Measurements from ENCODE around the gene CALML3.
"Not testable (repeated sequence)": the region's sequence is repeated elsewhere in the genome, so short reads cannot be mapped to it uniquely, and the experiment has no call there.

CALML3 gene

DNA sequence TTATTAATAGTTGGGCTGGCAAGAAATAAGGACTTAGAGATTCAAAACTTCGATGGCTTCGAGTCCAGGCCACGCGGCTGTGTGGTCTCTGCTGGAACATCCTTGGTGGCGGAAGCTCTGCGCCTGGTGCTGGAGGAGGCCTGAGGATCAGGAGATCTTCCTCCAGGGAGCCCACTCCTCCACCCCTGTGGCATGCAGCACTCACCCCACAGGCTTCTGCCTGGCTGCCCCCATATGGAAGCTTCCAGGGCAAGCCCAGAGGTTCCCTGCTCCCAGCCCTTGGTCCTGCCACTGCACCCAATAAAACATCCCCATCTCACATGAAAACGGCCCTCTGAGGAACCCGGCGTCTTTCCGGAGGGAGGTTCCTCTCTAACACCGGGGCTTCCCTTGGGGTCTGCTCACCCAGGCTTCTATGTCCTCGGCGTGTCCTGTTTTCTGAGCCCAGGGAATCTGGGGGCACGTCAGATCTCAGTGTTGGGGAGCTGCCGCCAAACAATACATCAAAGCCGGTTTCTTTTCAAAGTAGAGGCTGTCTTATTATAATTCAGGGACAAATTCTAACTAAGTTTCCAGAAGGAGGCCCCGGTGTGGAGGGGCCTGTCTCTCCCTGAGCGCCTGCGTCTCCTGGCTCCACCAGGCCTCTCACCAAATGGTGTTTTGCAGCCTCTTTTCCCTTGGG, 32.4 kb downstream of the CALML3 start:
- DNase-seq (ENCODE audit: low spot score), result no peak

DNA sequence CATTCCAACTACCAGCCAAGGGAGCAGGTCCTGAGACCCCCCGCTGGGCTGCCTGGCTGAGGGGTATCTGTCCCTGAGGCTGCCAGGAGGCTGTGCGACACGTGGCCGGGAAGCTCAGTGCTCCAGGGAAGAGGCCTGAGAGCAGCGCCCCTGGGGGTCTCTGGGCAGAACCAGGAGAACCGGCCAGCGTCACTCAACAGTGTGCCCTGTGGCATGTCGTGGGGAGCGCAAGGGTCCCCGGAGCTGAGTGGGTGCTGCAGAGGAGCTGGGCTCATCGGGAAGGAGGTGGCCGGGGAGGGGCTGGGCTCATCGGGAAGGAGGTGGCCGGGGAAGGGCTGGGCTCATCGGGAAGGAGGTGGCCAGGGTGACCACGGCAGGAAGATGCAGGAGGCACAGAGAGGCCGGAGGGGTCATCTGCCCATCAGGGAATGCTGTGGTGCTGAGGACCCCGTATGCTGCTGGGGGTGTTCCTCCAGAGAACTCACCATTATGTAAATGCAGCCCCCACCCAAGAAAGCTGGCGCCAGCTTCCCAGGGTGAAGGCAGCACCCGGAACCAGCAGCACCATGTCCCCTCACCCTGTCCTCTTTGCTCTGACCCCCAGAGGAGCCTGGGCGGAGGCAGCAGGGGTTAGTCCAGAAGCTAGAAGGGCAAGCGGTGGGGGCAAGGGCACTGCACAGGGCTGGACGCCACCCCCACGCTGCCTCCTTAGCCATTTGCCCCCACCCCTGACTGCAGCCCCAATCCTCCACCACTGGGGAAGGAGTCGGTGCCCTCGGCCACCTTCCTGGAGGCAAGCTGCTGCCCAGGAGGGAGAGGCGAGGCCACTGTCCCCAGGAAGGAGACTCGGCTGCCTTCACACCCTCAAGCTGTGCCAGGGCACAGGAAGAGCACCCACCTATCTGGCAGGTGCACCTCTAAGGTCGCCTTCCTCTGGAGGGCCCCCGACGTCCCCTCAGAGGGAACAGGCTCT, 33.3 kb downstream of the CALML3 start:
- no peak for DNase-seq (ENCODE audit: low spot score)

DNA sequence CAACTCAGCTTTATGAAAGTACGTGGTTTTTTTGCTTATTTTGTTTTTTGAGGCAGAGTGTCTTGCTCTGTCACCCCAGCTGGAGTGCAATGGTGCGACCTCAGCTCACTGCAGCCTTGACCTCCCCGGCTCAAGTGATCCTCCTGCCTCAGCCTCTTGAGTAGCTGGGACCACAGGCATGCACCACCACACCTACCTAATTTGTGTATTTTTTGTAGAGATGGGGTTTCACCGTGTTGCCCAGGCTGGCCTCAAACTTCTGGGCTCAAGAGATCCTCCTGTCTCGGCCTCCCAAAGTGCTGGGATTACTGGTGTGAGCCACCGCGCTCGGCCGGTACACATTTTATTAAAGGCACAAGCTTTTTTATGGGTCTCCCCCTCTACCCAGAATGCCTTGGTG, 34.3 kb downstream of the CALML3 start:
- DNase-seq (ENCODE audit: low spot score), result not testable (repeated sequence)

DNA sequence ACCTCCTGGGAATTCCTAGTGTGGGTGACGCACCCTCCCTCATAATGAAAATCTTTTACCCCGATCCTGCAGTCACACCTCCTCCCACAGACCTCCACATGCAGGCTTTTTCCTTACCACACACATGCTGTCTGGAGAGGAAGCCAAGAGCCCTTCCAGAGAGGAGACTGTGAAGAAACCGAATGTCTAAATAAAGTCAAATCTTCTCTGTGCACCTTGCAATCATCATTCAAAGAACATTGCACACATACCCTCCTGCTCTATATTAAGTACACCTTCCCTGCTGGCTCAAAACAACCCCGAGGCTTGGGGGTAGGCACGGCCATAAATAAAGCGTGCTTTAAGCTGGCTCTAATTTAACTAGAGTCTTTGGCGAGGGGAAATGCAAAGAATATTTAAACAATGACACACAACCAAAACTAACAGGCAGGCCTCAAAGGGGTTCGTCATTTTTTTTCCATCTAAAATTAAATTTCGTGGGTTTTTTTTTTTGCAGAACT, 34.9 kb downstream of the CALML3 start:
- DNase-seq (ENCODE audit: low spot score), result no peak

DNA sequence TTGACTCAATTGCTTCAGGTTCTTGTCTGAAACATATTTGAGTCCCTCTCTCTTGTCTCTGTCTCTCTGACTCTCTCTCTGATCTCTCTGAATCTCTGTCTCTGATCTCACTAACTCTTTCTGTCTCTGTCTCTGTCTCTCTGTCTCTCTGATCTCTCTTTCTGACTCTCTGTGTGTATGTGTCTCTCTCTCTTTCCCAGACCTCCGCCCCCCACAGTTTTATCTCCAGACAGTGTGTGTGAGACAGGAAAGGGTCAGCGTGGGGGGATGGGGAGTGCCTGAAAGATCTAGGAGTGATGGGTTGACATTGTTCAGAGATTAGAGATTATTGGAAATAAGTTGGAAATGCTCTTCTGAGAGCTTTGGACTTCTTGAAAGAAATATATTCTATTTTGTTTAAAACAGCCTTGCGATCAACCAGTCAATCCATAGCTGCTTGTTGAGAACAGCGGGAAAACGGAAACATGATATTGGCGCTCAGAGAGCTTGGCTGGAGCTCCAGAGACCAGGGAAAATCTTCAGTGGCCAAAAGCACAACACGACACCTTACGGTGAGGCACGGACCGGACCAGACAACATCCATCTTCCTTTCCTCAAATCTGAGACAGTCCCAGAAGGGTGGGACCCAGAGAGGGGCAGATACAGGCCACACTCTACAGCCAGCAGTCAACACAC, 35.5 kb downstream of the CALML3 start:
- DNase-seq (ENCODE audit: low spot score), result no peak

DNA sequence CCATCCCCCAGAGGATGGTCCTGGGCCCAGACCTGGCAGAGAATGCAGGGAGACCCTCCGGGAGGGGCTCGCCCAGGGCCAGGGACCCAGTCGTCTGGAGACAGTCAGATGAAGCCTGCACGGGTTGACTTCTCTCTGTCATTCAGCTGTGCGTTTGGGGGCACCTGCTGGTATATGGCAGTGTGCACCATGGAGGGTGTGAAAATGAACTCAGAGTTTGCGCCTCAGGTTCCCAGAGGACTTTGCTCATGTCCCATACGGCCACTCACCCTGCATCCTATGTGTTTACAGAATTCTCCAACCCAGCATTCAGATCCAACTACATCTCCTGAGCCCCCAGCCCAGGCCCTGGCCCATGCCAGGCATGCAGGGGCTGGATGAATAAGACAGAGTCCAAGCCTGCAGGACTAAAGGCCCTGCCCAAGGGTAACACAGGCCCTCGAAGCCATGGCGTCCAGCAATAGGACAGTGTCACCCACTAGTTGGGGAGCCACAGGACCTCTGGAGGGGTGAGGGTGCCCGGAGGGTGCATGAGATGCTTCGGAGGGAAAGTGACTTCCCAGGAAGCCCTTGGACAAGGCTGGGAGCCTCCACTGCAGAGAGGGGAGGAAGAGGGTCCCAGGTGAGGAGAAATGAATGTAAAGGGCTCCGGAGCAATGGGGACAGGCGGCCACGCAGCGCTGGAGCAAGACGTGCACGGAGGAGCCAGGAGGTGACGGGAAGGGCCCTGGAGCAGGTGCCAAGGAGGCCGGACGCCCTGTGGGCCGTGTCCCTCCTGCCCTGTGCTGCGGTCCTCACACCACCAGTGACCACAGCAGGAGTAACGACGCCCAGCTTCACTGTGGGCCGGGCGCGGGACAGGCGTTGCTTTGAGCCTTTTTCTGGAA, 36.3 kb downstream of the CALML3 start:
- no peak for DNase-seq (ENCODE audit: low spot score)

DNA sequence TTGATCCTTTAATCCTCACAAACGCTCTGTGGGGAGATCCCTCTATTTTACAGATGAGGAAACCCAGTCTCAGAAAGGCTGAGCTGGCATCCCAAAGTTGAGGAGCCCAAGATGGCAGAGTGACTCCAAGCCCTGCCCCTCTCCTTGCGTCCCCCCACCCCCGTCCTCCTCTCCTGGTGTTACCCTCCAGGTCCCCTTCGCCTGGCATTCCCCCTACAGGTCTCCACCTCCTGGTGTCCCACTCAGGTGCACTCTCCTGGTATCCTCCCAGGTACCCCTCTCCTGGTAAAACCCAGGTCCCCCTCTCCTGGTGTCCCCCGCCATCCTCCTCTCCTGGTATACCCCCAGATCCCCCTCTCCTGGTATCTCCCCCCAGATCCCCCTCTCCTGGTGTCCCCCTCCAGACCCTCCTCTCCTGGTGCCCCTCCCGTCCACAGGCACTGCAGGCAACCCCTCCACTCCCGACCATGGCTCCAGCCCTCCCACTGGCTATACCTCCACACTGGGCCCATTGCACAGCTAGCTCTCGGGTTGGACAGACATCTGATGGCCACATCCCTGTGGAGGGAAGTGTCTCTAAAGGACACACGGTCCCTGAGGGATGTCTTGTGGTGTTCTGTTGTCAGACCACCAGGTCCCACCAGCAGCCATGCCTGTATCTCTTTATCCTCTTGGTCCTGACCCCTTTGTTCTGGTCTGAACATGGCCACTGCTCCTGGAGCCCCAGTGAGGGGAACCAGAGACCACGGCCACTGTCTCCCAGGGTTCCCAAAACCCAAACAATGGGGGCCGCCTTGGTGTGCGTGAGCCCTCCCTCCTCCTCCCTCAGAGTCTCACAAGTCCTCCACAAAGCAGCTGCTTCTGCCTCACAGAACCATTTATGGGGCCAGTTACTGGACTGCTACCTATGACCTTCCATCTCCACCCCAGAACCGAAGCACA, 37.2 kb downstream of the CALML3 start:
- DNase-seq (ENCODE audit: low spot score), result no peak

DNA sequence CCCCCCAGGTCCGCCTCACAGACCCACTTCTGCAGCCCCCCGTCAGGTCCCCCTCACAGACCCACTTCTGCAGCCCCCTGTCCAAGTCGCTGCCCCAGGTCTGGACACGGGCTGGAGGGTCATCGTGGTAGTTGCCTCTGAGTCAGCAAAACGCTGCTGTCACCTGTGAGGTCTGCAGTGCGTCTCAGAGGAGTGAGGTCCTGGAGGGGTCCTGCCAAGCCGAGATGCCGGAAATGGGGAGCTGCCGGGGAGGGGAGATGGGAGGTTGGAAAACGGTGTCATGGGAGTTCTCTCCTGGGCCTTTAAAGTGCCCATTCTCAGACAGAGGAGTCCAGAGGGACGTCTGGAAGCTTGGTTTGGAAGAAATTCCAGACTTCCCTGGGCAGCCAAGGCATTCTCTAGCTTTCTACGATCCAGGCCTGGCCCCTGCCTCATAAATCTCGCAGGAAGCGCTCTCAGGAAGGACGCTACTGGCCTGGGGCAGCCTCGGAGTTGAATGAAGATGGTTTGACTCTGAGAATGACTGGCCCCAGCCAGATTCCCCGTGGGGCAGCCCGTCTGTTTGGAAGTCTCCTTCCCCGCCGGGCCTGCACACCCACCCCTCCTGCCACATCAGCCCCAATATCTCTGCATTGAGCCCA, 38.7 kb downstream of the CALML3 start:
- DNase-seq (ENCODE audit: low spot score), result no peak

DNA sequence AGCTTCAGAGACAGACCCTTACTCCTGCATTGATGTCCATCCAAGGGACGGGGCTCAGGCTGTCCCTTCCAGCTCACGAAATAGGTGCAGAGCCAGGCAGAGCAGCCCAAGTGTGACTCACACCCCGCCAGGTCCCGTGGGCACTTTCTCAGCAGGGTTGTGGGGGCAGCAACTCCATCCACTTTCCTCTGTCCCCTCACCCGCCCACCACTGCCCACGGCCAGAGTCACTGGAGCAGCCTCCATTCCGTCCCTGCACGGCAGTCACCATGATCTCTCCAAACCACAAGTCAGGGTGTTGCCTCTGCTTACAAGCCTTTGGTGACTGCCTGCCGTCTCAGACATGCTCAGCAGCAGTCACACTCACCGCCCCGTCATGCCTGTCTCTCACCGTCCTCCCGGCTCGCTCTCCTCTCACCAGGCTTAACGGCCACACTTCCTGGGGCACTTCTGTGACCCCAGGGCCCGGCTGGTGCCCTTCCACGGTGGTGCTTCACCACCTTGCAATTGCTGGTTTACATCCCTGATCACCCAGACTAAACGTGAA, 39.3 kb downstream of the CALML3 start:
- DNase-seq (ENCODE audit: low spot score), result peak; percentile 71

DNA sequence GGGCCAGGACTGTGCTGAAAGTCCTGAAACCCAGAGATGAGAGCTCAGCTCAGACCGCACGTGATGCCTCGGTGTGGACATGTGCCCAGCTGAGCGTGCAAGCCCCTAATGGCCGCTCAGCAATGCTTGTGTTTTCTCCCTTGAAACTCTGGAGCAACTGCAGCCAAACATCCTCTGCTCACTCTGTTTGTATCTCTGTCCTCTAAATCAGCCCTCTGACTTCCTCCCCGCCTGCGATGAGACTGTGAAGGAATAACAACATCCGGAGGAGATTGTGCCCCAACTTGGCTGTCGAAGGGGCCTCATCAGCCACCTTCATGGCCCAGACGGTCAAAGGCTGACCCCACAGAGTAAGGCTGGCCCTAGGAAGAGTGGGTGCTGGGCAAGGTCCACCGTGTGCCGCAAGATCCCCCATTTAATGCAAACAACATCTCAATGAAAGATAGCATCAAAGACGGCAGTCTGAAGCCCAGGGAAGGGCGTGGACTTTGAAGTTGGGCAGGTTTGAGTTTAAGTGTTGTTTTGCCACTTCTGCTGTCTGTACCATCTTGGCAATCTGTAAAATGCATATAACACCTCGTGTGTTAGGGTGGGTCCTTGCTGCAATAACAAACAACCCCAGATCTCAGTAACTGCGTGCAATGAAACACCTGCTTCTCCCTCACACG, 39.9 kb downstream of the CALML3 start:
- no peak for DNase-seq (ENCODE audit: low spot score)

DNA sequence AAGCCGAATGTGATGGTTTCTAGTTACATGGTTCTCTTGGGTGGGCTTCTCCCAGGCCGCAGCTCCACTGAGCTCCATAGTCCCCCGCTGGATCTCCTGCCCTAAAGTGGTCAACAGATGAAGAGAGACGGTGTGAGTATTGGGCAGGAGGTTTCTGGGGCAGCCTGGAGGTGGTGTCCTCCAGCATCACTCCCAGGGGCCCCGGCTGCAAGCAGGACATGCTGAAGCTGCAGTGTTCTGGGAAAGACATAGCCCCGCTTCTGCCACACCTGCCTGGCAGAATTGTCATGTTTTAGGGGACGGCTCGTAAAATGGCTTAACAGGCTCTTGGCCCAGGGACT, 40.4 kb downstream of the CALML3 start:
- DNase-seq (ENCODE audit: low spot score), result no peak

DNA sequence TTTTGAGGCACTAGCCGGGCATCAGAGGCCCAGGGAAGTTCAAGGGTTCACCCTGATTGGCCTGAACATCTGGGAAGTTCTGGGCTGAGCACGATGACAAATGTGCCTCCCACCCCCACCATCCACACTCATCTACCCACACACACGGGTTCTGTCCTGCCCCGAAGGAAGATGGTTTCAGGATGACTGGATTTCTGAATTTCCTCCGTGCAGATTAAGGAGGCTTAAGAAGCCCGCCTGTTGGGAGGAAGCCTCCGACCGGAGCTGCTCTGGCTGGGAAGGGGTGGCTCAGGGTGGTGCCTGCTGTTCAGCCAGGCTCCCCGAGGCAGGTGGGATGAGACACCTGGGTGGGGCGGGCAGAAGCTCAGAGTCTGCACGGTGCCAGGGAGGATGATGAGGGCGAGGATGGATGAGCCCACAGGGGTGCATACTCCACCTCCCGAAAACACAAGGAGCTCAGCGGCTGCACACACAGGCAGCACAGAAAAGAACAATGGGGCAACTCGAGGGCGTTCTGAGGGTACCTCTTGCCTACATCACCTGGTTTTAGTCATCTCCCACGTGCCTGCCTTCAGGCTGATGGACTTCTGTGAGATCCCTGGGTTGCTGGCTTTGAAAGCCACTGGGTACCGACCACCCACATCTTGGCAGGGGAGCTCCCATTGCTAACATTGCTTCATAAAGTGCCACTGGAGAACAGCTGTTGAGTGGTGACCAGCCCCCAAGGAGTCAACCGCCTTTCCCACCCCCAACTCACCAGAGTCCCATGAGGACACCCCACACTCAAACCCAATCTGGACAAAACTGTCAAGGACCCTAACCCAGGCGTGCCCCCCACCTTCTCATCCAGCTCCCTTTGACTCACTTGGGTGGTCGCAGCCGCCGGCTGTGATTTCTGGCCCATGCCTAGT, 41.2 kb downstream of the CALML3 start:
- DNase-seq (ENCODE audit: low spot score), result no peak

DNA sequence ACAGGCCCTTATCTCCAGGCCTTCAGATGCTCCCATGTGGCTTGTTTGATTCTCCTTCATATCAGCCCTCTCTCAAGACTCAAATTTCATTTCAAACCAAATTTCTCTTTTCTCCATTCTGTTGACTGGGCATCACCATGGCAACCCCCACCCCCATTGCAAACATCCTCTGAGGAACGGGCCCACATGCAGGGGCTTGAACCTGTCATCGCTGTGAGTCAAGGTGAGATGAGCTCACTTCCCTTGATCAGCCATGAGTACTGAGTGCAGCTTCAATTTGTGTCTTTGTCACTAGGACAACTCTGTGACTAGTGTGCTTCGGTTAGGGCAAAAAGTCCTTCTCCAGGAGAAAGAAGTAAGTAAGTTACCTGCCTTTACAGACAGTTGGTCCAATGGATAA, 41.9 kb downstream of the CALML3 start:
- peak; percentile 67 for DNase-seq (ENCODE audit: low spot score)

DNA sequence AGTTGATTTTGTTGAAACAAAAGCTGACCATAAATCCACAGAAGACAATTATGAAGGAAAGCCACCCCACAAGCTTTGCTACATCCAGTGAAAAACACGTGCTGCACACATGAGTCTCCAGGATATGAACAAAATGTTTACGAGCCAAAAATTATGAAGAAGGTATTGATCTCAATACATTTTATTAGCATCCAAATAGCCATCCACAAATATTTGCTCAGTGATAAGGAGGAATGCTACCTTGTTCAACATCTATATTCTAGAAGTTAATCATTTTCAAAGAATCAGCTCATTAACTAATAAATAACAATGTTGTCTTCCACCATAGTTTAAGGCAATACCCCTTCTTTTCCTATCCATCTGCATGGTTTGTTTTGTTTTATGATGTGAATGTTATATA, 42.7 kb downstream of the CALML3 start:
- no peak for DNase-seq (ENCODE audit: low spot score)

DNA sequence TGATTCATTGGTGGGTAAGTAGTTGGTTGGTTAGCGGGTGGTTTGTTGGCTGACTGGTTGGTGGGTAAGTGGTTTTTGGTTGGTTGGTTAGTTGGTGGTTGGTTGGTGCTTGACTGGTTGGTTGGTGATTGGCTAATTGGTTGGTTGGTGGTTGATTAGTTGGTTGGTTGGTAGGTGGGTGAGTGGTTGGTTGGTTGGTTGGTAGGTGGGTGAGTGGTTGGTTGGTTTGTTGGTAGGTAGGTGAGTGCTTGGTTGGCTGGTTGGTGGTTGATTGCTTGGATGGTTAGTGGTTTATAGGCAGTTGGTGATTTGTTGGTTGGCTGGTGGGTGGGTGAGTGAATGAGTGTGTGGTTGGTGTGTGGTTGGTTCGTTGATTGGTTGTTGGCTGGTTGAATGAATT, 44.2 kb downstream of the CALML3 start:
- no peak for DNase-seq (ENCODE audit: low spot score)

DNA sequence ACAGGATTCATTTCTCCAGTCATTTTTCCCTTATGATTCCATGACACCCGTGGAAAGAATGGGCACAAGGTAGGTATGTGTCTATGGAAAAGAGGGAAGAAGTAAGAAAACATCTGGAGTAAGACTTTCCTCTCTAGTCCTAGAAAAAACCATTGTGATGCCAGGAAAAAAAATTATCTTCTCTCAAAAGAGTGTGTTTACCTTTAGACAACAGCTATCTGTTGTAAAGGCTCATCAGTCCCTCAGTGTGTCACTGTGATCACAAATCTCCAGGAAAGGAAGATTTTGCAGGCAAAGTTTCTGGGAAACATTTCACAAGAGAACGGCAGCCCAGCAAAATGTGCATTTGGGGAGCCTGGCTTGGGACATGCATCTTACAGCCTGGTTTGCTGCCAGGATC, 44.8 kb downstream of the CALML3 start:
- DNase-seq (ENCODE audit: low spot score), result no peak

DNA sequence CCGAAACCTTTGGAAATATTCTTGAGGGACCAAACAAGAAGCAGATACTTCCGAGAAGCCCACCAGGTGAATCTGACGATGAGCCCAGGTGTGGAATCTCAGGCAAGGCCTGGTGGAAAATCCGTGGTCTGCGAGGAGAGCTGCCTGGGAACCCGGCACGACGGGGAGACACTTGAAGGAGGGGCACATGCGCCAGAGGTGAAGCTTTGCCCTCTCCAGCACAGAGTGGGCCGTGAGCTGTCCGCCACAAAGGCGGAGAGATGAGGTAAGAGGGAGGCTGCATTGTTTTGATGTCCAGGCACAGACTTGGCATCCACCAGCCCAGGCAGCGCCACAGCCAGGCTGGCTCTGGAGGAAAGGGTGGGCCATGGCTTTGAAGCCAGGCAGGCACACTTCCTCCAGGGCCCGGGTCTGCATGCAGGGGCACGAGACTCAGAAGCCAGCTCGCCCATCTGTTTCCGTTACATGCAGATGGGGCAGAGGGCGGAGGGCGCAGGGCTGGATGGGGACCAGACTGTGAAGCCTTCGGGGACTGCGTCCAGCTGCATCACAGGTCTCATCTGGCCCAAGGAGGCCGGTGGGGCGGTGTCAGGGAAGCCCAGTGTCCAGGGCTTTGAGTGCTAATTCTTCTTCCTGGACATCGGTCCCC, 45.4 kb downstream of the CALML3 start:
- DNase-seq (ENCODE audit: low spot score), result no peak

All from RKO (cell line).